Cardiac fibroblast (primary cell): ENCODE data around the gene SESN1.

Experiments
- DNase-seq, 2 donors: peaks; one replicate each; pipeline versions ENCODE4 v3.0.0 to v3.0.0-alpha.2; 2010; ENCODE audit warnings: low read depth in 2 of 2
- H3K4me3 ChIP-seq, 2 donors: replicated peaks in 1 of 2; 1 replicate in 1 of 2; 2 replicates in 1 of 2; pipeline ENCODE4 v1.5.1; 2011; ENCODE audit warnings: low read depth in 2 of 2, low read length in 2 of 2, mild to moderate bottlenecking in 2 of 2, moderate library complexity in 1 of 2
- TF ChIP-seq, protein P1 (sequence below): IDR thresholded peaks from one replicate; pipeline ENCODE4 v1.5.1; 2011; ENCODE audit warnings: low read depth, mild to moderate bottlenecking, low read length, inconsistent platforms

The SESN1 gene

DNA sequence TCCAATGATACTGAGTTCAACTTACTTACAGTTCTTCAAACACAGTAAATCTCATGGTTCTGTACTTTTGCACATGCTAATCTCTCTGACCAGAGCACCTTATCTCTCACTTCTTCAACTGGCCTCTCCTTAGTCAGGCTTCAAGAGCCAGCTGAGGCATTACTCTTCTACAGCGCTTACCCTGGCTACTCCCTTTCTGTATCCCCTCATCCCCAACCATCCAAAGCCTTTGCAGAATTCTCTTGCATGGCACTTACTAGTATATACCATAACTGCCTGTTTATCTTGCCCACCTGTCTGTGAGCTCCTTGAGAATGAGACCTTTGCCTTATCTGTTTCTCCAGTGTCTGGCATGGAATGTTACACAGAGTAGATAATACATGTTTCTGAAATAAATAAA lies 49.2 kb downstream of the SESN1 start:
- no peak overlapping the region for H3K4me3 ChIP-seq
- no peak for DNase-seq
- TF ChIP-seq, protein P1, sequence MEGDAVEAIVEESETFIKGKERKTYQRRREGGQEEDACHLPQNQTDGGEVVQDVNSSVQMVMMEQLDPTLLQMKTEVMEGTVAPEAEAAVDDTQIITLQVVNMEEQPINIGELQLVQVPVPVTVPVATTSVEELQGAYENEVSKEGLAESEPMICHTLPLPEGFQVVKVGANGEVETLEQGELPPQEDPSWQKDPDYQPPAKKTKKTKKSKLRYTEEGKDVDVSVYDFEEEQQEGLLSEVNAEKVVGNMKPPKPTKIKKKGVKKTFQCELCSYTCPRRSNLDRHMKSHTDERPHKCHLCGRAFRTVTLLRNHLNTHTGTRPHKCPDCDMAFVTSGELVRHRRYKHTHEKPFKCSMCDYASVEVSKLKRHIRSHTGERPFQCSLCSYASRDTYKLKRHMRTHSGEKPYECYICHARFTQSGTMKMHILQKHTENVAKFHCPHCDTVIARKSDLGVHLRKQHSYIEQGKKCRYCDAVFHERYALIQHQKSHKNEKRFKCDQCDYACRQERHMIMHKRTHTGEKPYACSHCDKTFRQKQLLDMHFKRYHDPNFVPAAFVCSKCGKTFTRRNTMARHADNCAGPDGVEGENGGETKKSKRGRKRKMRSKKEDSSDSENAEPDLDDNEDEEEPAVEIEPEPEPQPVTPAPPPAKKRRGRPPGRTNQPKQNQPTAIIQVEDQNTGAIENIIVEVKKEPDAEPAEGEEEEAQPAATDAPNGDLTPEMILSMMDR, result no peak

DNA sequence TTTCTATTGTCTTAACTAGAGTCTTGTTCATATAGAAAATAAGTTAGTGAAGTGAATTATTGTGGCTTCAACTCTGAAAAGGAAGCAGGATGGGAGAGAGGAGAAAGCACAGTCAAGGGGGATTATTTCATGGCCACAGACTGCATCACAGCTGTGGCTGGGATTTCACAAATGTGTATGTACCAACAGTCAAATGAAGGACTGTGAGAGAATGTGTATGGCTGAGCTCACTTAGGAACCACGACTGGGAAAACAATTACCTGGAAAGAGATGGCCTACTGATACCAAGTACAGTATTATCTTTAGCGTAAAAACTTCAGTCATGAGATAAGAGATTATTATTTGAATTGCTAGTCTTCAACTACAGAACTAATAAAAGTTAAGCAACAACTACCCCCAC lies 54.9 kb downstream of the SESN1 start:
- TF ChIP-seq, protein P1, result no peak
- no peak for DNase-seq
- no peak overlapping the region for H3K4me3 ChIP-seq

DNA sequence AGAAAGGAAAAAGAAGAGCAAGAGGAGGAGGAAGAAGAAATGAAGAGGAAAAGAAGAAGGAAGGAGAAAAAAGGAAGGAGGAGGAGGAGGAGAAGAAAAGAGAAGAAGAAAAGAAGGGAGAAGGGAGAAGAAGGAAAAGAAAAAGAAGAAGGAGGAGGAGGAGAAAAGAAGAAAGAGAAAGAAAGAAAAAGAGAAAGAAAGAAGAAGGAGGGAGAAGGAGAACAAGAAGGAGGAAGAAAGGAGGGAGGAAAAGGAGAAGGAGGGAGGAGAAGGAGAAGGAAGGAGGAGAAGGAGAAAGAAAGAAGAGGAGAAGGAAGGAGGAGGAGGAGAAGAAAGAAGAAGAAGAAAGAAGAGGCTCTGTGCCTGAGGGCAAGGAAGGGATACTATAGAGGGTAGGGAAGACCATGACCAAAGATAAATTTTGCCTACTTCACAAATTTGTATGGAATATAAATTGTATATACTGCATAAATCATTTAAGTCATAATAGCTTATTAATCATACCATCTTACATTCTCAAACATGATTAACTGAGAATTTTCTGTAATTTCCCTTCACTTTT lies 55.7 kb downstream of the SESN1 start:
- TF ChIP-seq, protein P1, result no peak
- DNase-seq, result no peak
- H3K4me3 ChIP-seq, result no peak overlapping the region

DNA sequence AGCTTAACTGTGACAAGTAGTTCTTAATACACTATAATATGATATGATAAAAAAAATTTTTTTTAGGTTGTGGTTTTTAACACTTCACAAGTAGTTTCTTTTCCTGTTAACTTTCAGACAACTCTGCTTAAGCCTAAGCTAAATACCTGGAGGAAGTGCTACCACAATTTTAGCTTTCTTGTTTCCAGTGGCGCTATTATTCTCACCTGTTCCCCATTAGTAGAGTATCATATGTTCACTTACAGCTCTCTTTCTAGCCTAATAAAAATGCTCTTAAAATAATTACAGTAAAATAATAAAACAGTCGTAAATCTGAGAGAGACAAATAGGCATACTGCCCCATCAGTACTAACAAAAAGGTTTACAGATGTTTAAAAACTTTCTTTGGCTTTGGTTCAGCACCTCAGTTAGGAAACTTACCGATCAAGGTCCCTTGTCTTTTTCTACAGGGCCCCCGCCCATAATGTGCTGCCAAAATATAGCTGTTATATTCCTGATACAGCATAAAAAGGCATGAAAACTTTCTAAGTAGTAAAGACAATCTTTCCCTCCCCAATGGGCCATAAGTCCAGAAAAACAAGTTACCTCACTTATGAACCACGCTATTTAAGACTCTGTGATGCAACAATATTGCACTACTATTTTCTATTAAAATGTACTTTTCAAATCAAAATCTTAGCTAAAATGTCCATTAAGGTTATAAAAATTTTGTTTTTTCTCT lies 57.9 kb downstream of the SESN1 start:
- TF ChIP-seq, protein P1, result no peak
- DNase-seq, result no peak
- H3K4me3 ChIP-seq, result no peak overlapping the region

DNA sequence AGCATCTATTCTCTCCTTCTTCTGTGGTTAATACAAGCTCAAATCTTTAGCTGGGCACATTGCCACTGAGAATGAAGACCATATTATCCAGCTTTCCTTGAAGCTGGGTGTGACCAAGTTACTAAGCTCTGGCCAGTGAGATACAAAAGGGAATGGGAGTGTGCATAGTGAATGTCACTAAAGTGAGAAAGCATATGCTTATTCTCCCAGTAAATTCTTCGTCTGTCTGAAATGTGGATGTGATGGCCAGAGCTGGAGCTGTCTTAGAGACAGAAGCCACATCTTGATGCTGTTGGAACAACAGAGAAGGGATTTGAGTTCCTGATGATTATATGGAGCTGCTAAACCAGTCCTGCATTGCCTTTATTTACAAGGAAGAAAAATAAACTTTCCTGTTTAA lies 60.1 kb downstream of the SESN1 start:
- peak in 1 of 2 donors; percentile 29 for DNase-seq
- H3K4me3 ChIP-seq, result no peak overlapping the region
- TF ChIP-seq, protein P1, result no peak

DNA sequence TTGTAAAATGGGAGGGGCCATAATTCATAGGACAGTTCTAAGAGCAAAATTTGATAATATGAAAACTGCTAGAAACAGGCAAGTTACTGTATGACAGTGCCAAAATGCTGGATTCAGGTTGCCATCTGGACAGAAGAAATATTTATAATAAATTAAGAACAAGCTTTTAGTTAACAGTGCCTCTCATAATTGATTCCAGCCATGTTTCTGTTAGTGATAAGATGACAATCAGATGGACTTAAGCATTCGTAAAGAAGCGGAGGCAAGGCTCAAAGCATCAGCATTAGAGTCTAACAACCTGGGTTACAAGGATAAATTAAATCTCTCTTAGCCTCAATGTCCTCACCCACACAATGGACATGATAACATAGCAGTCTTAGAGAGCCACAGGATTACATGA lies 61.0 kb downstream of the SESN1 start:
- TF ChIP-seq, protein P1, result no peak
- H3K4me3 ChIP-seq, result no peak overlapping the region
- DNase-seq, result no peak
